ENCODE data around the gene TP53TG5.

The TP53TG5 gene

GRCh38 chr20:45362804-45363610 lies 15.1 kb downstream of the TP53TG5 start, which contains the start of gene SYS1 (continued):
- TF ChIP-seq MZF1 (tag by site-specific recombination; IDR thresholded peaks at IDR 0.05; ENCODE audit: borderline replicate concordance) (no peak), ZNF626 (tag by site-specific recombination; IDR thresholded peaks at IDR 0.05) (no peak), ZNF391 (tag by site-specific recombination; IDR thresholded peaks at IDR 0.05; ENCODE audit: borderline replicate concordance, low read depth) (no peak), RBAK (tag by site-specific recombination; IDR thresholded peaks at IDR 0.05) (no peak), KLF16 (tag by site-specific recombination; IDR thresholded peaks at IDR 0.05) (peak; percentile 96), ZNF311 (tag by site-specific recombination; IDR thresholded peaks at IDR 0.05; ENCODE audit: borderline replicate concordance) (no peak), PBX3 (CRISPR knock-in tag; IDR thresholded peaks at IDR 0.05) (no peak), PRDM2 (tag by site-specific recombination; IDR thresholded peaks at IDR 0.05; ENCODE audit: borderline replicate concordance) (no peak), AEBP2 (tag by site-specific recombination; IDR thresholded peaks at IDR 0.05; ENCODE audit: borderline replicate concordance) (no peak), ZFP41 (tag by site-specific recombination; IDR thresholded peaks at IDR 0.05; ENCODE audit: borderline replicate concordance) (no peak), ZNF600 (tag by site-specific recombination; IDR thresholded peaks at IDR 0.05) (peak; percentile 84), ZNF610 (tag by site-specific recombination; IDR thresholded peaks at IDR 0.05; ENCODE audit: borderline replicate concordance) (peak; percentile 99), ZNF341 (tag by site-specific recombination; IDR thresholded peaks at IDR 0.05; ENCODE audit: low read depth) (peak; percentile 55), ZNF404 (tag by site-specific recombination; IDR thresholded peaks at IDR 0.05) (no peak), ZNF394 (tag by site-specific recombination; IDR thresholded peaks at IDR 0.05; ENCODE audit: borderline replicate concordance) (peak; percentile 83; the same call in 1 of the 2 replicates), ZNF521 (tag by site-specific recombination; IDR thresholded peaks at IDR 0.05) (no peak), HOXA7 (CRISPR knock-in tag; IDR thresholded peaks at IDR 0.05; ENCODE audit: borderline replicate concordance) (no peak), ZNF133 (tag by site-specific recombination; IDR thresholded peaks at IDR 0.05) (no peak), ZBTB7A (tag by site-specific recombination; IDR thresholded peaks at IDR 0.05; ENCODE audit: low read depth) (no peak), ZNF544 (tag by site-specific recombination; IDR thresholded peaks at IDR 0.05) (no peak), ZNF292 (tag by site-specific recombination; IDR thresholded peaks at IDR 0.05; ENCODE audit: borderline replicate concordance, low read depth) (no peak), SP7 (tag by site-specific recombination; IDR thresholded peaks at IDR 0.05) (peak; percentile 86), BCL11A (tag by site-specific recombination; IDR thresholded peaks at IDR 0.05; ENCODE audit: low read depth) (no peak), ZNF48 (tag by site-specific recombination; IDR thresholded peaks at IDR 0.05) (no peak), ZNF785 (tag by site-specific recombination; IDR thresholded peaks at IDR 0.05) (no peak), PRDM6 (tag by site-specific recombination; IDR thresholded peaks at IDR 0.05) (no peak), ZBTB44 (tag by site-specific recombination; IDR thresholded peaks at IDR 0.05) (no peak; the same call in 1 of the 2 replicates), ZNF112 (tag by site-specific recombination; IDR thresholded peaks at IDR 0.05) (no peak)

Measured in HEK293 (cell line).